ENCODE results near the gene KCNAB3. TPM values are rescaled to one million over a fixed set of nuclear protein-coding genes. Genes with fewer than 3 reads are reported as not detected.

KCNAB3 gene
- total RNA-seq, 1 donor from 2014 or later = 0.26 TPM

DNA sequence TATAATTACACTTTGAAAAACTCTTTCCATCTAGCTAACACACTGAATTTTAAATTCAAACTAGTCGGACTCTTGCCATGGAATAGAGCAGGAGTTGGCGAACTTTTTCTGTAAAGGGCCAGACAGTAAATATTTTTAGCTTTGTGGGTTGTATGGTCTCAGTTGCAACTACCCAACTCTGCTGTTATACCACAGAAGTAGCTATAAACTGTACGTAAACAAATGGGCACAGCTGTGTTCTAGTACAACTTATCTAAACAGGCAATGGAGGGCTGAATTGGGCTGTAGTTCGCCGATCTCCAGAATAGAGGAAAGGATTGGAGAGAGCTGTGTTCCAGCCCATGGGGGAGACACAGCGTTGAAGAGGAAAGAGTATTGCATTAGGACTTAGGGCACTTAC, 11.1 kb upstream of the KCNAB3 start:
- no peak for DNase-seq (ENCODE audit: low read depth in 2 of 2)

DNA sequence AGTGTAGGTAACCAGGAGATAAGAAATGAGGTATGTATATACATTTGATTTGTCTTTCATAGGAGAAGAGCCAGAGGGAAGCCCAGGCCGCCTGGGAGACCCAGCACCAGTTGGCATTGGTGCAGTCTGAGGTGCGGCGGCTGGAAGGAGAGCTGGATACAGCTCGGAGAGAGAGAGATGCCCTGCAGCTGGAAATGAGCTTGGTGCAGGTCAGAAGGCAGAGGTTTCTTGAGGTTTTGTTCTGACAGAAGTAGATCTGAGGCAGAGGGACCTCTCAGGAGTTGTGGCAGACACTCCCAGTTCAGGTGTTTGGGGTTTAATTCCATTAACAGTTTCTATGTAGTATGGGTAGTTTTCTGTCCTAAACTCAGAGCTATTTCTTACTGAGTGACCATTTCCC, 10.4 kb upstream of the KCNAB3 start:
- DNase-seq (ENCODE audit: low read depth in 2 of 2) = no peak

DNA sequence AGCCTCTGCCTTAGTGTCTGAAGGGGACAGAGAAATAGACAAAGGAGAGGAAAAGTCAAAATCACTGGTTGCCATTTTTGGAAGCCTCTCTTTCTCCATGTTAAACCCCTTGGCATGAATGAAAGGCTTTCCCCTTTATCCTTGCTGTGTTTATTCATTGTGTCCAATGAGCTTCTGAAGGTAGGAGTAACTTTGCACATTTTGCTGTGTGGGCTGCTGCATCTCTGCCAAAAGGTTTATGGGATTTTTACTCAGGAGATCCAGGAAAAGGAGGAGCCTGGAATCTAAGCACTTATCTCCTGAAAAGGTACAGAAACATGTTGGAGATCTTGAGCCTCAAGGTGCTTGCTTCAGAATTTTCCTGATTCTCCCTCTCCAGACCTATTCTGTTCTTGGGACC, 6.2 kb upstream of the KCNAB3 start:
- no peak for DNase-seq (ENCODE audit: low read depth in 2 of 2)

DNA sequence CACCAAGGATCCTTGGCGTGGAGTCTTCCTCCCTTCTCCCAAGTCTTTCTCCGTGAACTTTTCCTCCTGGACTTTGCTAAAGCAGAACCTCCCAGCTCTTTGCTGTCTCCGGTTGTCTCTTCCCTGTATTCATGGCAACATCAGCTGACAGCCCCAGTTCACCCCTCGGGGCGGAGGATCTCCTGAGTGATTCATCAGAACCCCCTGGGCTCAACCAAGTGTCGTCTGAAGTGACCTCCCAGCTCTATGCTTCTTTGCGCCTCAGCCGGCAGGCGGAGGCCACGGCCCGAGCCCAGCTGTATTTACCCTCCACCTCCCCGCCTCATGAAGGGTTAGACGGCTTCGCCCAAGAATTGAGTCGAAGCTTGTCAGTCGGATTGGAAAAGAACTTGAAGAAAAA, 3.3 kb upstream of the KCNAB3 start:
- DNase-seq (ENCODE audit: low read depth in 2 of 2) = peak in 1 of 2 donors; percentile 63

DNA sequence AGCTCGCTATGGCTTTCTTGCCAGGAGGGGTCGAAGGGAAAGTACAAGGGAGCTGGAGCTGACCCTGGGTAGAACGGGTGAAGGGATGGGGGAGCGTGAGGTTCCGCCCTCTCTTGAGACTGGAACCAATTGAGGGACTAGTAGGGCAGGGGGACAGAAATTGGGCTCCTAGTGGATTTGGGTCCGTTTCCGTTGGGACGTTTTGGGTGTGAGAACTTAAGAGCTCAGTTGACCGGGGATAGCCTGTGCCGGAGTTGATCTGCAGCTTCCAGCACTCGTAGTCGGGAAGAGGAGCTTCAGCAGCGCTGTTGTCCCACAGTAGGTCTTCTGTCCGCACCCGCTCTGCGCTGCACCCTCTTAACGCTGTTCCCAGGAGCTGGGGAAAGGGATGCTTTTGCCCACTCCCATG, 2.8 kb upstream of the KCNAB3 start:
- DNase-seq (ENCODE audit: low read depth in 2 of 2) = peak in 1 of 2 donors; percentile 41

DNA sequence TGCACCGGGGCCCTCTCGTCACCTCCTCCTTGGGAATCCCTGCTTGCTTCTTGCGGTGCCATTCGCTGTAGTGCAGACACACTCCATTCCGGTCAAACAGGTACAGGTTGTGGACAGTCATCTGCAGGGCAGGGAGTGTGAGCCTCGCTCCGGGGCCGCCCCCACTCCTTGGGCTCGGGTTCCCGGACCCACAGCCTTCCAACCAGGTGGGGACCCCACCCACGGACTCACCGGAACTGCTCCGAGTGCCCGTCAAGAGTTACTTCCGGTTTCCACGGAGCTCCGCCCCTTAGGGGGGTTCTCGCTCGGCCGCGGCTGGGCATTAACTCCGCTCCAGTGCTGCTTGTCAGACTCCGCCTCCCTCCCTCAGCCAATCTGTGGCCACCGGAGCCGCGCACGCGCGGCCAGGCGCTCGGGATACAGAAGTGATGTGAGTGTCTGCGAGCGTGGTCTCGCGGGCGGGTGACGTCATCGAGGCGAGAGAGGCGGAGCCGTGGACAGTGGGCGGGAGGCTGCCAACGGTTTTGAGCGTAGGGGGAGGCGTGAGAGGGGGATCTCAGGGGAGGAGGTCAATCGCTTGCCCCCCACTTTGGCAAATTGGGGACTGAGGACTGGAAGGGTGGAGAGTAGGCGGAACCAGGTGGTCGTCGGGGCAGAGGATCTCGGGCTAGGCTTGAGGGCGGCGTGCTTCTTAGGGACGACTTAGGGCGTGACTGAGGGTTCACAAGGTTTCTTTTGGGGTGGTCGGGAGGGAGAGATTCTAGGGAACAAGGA, 2.2 kb upstream of the KCNAB3 start, which contains the start of the genes CNTROB and TRAPPC1:
Gene CNTROB, plus strand, starts transcription at position 498 of the 774 bp plus-strand sequence. CDS start 874 bp downstream, outside the sequence.
Gene TRAPPC1, minus strand, starts transcription at position 238 of the 774 bp plus-strand sequence. Its CDS starts 117 bp downstream, at position 121.
- peak; percentile 98 to 99 for DNase-seq (ENCODE audit: low read depth in 2 of 2)

DNA sequence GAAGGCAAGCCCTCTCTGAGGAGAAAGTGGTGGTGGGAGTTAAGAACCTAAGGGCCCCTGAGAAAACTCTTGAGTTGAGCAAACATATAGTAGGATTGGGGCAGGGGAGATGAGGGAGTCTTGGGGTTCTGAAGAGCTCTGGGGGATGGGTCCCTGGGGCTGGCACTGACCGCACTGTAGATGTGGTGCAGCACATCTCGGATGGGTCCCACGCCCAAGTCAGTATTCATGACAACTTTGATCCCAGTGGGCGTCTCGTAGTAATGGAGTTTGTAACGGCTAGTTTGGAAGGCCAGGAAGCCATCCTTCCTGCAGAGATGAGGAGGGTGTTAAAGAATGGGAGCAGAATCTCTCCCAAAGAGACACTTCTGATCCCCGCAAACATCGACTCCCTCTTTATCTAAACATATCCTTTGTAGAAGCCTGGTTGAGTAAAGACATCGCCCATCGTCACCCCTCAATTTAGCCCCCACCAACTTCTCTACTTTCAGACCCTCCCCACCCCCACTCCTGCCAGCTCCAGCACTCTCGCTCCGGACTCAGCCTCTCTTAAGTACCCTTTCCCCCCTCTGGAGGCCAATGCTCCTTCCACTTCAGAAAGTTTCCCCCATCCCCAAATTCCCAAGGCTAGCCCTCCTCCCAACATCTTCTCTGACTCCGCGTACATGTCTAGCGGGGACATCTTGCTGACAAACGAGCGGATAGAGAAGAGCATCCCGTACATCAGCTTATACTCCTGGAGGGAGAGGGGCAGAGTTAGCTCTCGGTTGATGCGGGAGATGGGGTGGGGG, 1.4 kb upstream of the KCNAB3 start:
- DNase-seq (ENCODE audit: low read depth in 2 of 2) = no peak

DNA sequence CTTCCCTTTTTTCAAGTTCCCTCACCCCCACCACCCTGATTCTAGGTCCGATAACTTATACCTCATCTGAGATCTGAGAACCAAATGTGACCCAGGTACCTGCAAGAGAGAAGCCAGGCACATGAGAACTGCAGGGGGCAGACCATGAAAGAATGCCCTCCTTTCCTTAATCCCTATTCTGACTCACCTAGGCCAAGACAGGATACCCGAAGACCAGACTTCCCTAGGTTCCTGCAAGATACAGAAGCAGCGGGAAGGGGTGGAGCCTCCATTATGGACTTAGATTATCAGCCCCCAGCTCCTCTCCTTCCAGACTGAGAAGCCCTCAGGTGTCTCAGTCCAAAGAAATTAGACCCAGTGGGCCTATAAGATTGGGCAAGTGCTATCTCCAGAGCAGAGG, 2.1 kb downstream of the KCNAB3 start:
- no peak for DNase-seq (ENCODE audit: low read depth in 2 of 2)

DNA sequence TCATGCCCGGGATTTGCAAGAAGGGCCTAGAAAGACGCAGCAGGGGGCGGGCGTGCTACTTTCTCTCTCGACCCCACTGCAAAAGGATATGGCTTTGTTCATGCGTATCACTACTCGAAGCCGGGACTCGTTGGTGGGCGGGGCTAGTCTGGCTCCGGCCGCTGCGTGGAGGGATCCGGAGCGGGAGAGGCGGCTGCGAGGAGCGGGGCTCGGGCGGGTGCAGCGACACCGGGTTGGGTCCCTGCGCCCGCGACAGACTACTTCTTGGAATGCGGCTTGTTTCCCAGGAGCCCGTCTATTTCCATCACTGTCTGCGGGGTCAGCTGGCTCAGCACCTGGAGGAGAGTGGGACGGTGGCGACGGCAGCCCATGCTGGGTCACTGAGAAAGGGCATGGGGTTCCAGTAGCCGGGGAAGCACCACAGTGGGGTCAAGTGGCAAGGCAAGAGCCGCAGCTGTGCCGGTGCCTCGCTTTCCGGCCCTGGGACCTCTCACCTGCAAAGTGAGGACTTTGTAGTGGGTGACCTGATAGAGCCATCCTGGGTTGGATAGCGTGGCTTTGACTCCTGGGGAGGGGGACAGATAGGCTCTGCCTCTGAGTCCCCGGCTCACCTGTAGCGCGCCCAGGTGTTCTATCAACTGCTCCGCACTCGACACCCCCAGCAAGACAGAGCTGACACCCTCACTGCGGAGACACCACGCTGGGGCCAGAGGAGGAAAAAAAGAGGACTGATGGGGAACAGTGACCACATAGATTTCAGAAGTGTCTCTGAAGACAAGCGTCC, 6.6 kb downstream of the KCNAB3 start:
- DNase-seq (ENCODE audit: low read depth in 2 of 2) = peak; percentile 67 to 85

DNA sequence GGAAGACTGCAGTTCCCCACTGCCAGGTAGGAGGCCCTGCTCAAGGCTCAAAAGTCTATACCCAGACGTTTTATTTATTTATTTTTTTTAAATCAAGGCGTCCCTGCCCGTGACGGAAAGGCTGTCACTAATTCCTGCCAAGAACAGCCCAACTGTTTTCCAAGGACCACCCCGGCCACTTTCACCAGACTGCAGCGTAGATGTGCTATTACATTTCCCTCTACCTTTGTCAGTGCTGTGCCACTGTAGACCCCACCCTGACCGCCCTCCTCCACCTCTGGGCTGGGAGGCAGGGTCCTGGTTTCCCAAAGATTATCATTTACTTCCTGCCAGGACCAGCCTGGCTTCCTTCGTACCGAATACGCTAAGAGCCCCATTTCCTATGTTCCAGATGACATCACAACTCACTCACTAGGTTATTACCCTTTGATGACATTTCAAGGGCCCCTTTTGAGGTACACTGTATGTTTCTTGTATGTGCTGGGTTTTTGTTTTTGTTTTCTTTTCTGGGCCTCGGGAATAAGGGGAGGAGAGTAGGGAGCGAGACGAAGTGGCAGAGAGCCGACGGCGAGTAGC, 7.3 kb downstream of the KCNAB3 start:
- DNase-seq (ENCODE audit: low read depth in 2 of 2) = no peak

DNA sequence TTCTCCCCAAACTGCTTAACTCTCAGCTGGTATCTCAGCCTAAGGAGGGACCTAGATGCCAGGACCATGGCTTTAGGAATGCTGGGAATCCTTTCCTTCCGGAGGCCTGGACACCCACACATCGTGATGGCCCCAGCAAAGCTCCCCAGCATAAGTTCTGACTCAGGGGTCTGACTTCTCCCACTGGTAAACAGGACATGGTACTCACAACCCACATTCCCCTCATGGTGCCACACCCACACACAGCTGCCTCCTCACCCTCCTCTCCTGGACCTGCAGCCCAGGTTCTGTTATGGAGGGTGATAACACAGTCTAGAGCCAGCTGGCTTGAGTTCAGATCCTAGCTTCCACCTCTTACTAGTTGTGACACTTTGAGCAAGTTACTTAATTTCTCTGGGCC, 12.8 kb downstream of the KCNAB3 start:
- DNase-seq (ENCODE audit: low read depth in 2 of 2) = peak in 1 of 2 donors; percentile 25

DNA sequence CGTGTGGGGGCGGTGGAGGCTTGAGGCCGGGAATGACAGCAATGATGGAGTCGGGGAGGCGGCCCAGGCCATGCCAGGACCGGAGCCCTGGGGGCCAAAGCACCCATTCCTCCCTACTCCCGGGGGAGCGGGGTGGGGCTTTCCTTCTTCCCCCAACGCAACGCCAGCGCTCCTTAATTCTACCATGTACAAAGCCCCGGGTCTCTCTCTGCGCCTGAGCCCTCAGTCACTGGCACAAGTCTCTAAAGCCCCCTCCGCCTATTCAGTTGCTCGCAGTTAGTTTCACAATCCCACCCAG, 13.3 kb downstream of the KCNAB3 start:
- DNase-seq (ENCODE audit: low read depth in 2 of 2) = no peak

DNA sequence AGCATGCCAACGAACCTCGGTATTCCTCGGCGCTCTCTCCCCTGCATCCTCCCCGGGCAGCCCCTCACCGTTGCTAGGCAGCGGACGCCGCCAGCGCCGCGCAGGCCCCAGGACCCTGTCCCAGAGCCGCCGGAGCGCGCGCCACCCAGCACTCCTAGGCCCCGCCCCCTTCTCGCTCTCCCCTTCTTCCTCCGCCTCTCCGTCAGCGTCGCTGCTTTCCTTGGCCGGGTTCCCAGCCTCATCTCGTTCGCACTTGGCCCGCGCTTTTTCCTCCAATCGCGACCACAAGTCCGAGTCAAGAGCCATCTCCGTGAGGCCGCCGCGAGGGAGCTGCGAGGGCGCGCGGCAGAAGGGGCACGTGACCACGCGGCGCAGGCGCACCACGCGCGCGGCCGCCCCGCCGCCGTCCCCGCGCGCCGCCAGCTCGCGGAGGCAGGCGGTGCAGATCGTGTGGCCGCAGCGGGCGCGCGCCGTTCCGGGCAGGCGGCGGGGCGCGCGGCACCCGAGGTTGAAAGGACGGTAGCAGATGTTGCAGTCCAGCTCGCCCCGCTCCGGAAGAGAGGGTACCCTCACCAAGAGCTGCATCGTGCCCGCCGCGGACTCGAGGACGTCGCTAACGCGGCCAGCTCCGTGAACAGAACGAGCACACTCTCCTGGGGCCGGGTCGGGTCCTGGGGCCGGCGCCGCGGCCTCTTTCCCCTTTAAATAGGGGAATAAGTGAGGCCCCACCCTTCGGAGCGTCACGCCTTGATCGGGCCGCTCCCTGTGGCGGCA, 13.9 kb downstream of the KCNAB3 start, which contains the start of gene RNF227:
Gene RNF227, minus strand, starts transcription at position 679 of the 774 bp plus-strand sequence. Its CDS starts 94 bp downstream, at position 585.
- peak; percentile 30 to 94 for DNase-seq (ENCODE audit: low read depth in 2 of 2)

DNA sequence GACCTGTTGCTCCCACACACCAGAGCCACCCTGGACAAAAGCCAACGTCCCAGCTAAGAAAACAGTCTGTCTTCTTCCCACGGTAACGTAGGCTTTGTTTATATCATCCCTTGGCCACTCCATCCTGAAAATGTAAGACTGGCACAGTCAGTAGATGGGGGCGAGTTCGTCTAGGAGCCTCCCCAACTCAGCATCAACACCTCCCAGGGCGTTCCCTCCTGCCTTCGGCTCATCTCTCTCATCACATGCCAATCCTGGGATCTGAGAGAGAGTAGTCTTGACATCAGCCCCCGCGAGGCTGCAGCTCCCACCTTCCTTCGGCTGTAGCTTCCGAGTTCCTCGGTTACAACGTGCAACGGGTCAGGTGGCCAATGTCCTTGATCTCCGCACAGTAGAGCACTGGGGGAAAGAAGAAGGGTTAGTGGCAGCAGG, 14.5 kb downstream of the KCNAB3 start:
- DNase-seq (ENCODE audit: low read depth in 2 of 2) = peak in 1 of 2 donors; percentile 72

DNA sequence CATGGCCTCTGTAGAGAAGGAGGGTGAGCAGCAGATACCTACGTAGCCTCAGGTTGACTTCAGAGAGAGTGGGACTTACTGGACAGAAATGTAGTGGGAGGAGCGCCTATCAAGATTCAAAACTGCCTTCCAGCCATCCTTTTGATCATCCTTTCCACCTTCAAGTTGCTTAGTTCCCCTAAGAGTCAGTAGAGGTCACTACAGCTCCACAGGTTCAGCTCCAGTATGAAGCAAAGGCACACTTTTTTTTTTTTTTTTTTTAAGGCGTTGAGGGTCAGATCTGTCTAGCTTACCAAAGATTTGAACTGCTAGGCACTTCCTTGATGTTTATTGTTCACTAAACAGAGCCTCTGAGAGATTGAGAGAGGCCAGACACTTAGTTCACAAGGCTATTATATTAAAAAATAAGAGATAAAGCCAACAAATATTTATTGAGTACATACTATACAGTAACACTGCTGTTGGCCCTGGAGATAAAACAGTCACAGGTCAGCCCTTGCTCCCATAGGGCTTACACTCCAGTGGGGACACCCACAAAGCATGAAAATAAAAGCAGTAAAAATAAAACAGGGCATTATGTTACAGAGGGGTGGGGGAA, 16.6 kb downstream of the KCNAB3 start:
- peak; percentile 66 to 79 for DNase-seq (ENCODE audit: low read depth in 2 of 2)

DNA sequence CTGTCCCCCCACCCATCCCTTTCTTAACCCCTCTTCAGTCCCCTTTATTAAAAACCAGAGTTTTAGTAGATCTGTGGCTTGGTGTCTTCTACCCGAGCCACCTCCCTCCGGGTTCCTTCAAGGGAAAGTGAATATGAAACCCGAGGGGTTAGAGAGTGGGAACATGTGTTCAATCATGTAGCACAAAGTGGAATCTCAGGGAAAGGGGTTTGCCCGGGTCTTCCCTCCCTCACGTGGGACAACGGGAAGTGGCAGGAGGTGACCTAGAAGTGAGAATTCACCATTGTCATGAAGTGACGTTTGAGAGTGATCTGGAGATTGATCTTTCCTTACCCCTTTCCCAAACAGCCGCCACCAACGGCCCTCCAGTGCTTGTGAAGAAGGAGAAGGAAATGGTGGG, 18.5 kb downstream of the KCNAB3 start:
- DNase-seq (ENCODE audit: low read depth in 2 of 2) = no peak

DNA sequence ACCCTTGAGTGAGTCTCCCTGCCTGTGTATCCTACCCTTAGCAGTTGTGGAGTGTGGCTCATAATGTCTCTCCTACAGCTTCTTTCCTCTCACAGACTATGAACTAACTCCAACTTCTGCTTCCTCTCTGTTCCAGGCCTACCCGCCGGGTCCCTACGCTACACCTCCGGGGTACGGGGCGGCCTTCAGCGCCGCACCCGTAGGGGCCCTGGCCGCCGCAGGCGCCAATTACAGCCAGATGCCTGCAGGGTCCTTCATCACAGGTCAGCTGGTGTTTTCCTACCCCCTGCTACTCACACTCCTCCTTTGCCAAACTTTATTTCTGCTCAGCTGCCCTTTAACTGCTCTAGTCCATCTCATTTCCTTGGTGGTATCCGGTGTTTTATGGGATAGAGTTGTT, 18.9 kb downstream of the KCNAB3 start:
- no peak for DNase-seq (ENCODE audit: low read depth in 2 of 2)

DNA sequence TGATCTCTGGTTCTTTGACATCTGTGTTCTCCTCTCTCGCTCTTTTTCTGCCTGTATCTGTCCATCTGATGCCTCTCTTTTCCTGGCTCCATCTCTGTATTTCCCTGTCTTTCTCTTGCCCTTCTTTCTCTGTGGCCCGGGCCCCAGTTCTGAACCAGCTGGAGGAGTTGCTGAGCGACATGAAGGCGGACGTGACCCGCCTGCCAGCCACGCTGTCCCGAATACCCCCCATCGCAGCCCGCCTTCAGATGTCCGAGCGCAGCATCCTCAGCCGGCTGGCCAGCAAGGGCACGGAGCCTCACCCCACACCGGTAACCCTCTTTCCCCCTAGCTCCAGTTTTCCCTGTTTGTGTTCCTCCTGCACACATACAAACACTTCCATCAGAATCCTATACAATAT, 19.4 kb downstream of the KCNAB3 start:
- DNase-seq (ENCODE audit: low read depth in 2 of 2) = no peak

DNA sequence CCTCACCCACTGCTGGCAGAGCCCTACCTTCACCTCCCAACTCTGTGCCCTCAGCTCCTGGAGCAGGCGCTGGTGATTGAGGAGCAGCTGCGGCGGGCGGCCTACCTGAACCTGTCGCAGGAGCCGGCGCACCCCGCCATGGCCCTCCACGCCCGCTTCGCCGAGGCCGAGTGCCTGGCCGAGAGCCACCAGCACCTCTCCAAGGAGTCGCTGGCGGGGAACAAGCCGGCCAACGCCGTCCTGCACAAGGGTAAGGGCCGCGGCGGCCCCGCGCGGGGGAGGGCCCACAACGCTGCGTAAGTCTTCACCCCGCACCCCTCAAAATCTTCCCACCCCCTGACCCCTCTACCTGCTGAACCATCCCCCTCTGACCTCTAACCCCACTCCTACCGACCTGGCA, 20.6 kb downstream of the KCNAB3 start:
- DNase-seq (ENCODE audit: low read depth in 2 of 2) = no peak

Measured in dermis microvascular lymphatic vessel endothelial cell (primary cell).